SK-N-SH treated with all-trans-retinoic acid at 6 μM for 48 hours (cell line): ENCODE results near the gene TMPRSS11E.

Experiments used
- ATAC-seq: fragments of 200-7000 bp; cut with Tn5 transposase; 3 replicates; pipeline ENCODE4 v1.9.1; 2020; ENCODE audit warnings: mild to moderate bottlenecking, moderate library complexity
- ARNTL ChIP-seq: fragments of 450-650 bp; formaldehyde crosslinking; IDR thresholded peaks from 2 replicates; pipeline ENCODE4 v1.5.0; 2020; ENCODE audit warnings: low read depth, mild to moderate bottlenecking, moderate library complexity, borderline replicate concordance
- CSDC2 ChIP-seq: fragments of 250-450 bp; sonication (Bioruptor Pico); IDR thresholded peaks from 2 replicates; pipeline ENCODE4 v1.5.0; 2020; ENCODE audit warnings: mild to moderate bottlenecking, moderate library complexity
- ESRRG ChIP-seq: fragments of 250-450 bp; sonication (Bioruptor Pico); IDR thresholded peaks from 2 replicates; pipeline ENCODE4 v1.6.1; 2021; ENCODE audit warnings: mild to moderate bottlenecking
- GLIS3 ChIP-seq: fragments of 250-450 bp; sonication (Bioruptor Pico); IDR thresholded peaks from 2 replicates; pipeline ENCODE4 v1.5.0; 2020; ENCODE audit warnings: mild to moderate bottlenecking, moderate library complexity
- ISL1 ChIP-seq: fragments of 250-450 bp; sonication (Bioruptor Pico); IDR thresholded peaks from 2 replicates; pipeline ENCODE4 v2.1.2; 2022; ENCODE audit warnings: mild to moderate bottlenecking, moderate library complexity
- OSR1 ChIP-seq: fragments of 250-450 bp; sonication (Bioruptor Pico); IDR thresholded peaks from 2 replicates; pipeline ENCODE4 v1.8.0; 2022; ENCODE audit warnings: moderate library complexity, mild to moderate bottlenecking, inconsistent platforms
- PATZ1 ChIP-seq: fragments of 250-450 bp; sonication (Bioruptor Pico); IDR thresholded peaks from 2 replicates; pipeline ENCODE4 v1.8.0; 2020; ENCODE audit warnings: mild to moderate bottlenecking, moderate library complexity, borderline replicate concordance
- PPARA ChIP-seq: fragments of 250-450 bp; sonication (Bioruptor Pico); IDR thresholded peaks from 2 replicates; pipeline ENCODE4 v1.5.0; 2020; ENCODE audit warnings: mild to moderate bottlenecking, borderline replicate concordance
- RARB ChIP-seq: fragments of 250-450 bp; sonication (Bioruptor Pico); IDR thresholded peaks from 2 replicates; pipeline ENCODE4 v1.8.0; 2021; ENCODE audit warnings: mild to moderate bottlenecking, moderate library complexity
- TCF4 ChIP-seq: fragments of 250-450 bp; sonication (Bioruptor Pico); IDR thresholded peaks from 2 replicates; pipeline ENCODE4 v1.8.0; 2021; ENCODE audit warnings: mild to moderate bottlenecking, moderate library complexity, borderline replicate concordance
- TOX ChIP-seq: fragments of 250-450 bp; sonication (Bioruptor Pico); IDR thresholded peaks from 2 replicates; pipeline ENCODE4 v1.8.0; 2021; ENCODE audit warnings: mild to moderate bottlenecking, moderate library complexity, borderline replicate concordance
- ZC3H10 ChIP-seq: fragments of 250-450 bp; sonication (Bioruptor Pico); IDR thresholded peaks from 2 replicates; pipeline ENCODE4 v1.5.1; 2021; ENCODE audit warnings: mild to moderate bottlenecking, moderate library complexity
- ZFP3 ChIP-seq: fragments of 250-450 bp; sonication (Bioruptor Pico); IDR thresholded peaks from 2 replicates; pipeline ENCODE4 v1.5.0; 2020; ENCODE audit warnings: mild to moderate bottlenecking, moderate library complexity
- ZFP30 ChIP-seq: fragments of 450-650 bp; formaldehyde crosslinking; IDR thresholded peaks from 2 replicates; pipeline ENCODE4 v1.5.0; 2022; ENCODE audit warnings: mild to moderate bottlenecking, moderate library complexity
- ZNF565 ChIP-seq: fragments of 450-650 bp; formaldehyde crosslinking; conservative IDR thresholded peaks from 2 replicates; pipeline ENCODE4 v1.5.0; 2020; ENCODE audit warnings: low read depth, mild to moderate bottlenecking, moderate library complexity
- ZNF70 ChIP-seq: fragments of 450-650 bp; formaldehyde crosslinking; IDR thresholded peaks from 2 replicates; pipeline ENCODE4 v1.5.0; 2020; ENCODE audit warnings: mild to moderate bottlenecking, moderate library complexity
- ZNF8 ChIP-seq: fragments of 450-650 bp; formaldehyde crosslinking; IDR thresholded peaks from 2 replicates; pipeline ENCODE4 v1.5.0; 2020; ENCODE audit warnings: mild to moderate bottlenecking, moderate library complexity
- TF ChIP-seq, protein P1 (sequence below): fragments of 250-450 bp; sonication (Bioruptor Pico); IDR thresholded peaks from 2 replicates; pipeline ENCODE4 v1.5.0; 2020; ENCODE audit warnings: mild to moderate bottlenecking, moderate library complexity
- TF ChIP-seq, protein P2 (sequence below): fragments of 250-450 bp; sonication (Bioruptor Pico); IDR thresholded peaks from 2 replicates; pipeline ENCODE4 v1.8.0; 2021; ENCODE audit warnings: low read depth, mild to moderate bottlenecking, moderate library complexity, borderline replicate concordance
- TF ChIP-seq, protein P3 (sequence below): fragments of 250-450 bp; sonication (Bioruptor Pico); IDR thresholded peaks from 2 replicates; pipeline ENCODE4 v1.5.1; 2020; ENCODE audit warnings: low read depth, mild to moderate bottlenecking, moderate library complexity

TMPRSS11E gene

DNA sequence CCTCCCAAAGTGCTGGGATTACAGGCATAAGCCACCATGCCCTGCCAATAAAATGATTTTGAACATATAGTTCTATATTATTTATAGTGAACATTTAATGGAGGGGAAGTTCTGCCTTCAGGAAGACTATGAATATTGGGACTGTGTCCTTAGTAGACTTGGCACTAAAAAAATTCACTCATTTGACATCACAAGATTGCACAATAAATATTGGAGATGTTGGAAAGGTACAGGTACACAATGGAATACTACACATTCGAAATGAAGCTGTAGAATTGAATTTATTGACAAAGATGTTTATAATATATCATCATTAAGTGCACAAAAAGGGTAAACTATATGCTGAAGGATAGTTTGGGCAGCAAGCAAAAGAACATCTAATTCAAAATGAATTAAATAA is 13.0 kb upstream of the TMPRSS11E start (continued):
- TF ChIP-seq PATZ1 (CRISPR knock-in tag) = no peak

GRCh38 chr4:68434836-68435235 is 12.4 kb upstream of the TMPRSS11E start:
- TF ChIP-seq ZC3H10 (CRISPR knock-in tag) = no peak
- TF ChIP-seq RARB (CRISPR knock-in tag) = no peak
- no peak for TF ChIP-seq ZFP3 (CRISPR knock-in tag)
- TF ChIP-seq, protein P1, sequence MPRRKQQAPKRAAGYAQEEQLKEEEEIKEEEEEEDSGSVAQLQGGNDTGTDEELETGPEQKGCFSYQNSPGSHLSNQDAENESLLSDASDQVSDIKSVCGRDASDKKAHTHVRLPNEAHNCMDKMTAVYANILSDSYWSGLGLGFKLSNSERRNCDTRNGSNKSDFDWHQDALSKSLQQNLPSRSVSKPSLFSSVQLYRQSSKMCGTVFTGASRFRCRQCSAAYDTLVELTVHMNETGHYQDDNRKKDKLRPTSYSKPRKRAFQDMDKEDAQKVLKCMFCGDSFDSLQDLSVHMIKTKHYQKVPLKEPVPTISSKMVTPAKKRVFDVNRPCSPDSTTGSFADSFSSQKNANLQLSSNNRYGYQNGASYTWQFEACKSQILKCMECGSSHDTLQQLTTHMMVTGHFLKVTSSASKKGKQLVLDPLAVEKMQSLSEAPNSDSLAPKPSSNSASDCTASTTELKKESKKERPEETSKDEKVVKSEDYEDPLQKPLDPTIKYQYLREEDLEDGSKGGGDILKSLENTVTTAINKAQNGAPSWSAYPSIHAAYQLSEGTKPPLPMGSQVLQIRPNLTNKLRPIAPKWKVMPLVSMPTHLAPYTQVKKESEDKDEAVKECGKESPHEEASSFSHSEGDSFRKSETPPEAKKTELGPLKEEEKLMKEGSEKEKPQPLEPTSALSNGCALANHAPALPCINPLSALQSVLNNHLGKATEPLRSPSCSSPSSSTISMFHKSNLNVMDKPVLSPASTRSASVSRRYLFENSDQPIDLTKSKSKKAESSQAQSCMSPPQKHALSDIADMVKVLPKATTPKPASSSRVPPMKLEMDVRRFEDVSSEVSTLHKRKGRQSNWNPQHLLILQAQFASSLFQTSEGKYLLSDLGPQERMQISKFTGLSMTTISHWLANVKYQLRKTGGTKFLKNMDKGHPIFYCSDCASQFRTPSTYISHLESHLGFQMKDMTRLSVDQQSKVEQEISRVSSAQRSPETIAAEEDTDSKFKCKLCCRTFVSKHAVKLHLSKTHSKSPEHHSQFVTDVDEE = no peak
- no peak for TF ChIP-seq ZNF8 (CRISPR knock-in tag)
- no peak for TF ChIP-seq PPARA
- TF ChIP-seq TCF4 (CRISPR knock-in tag) = no peak
- no peak for TF ChIP-seq TOX
- no peak for TF ChIP-seq GLIS3 (CRISPR knock-in tag)
- no peak for TF ChIP-seq OSR1 (CRISPR knock-in tag)
- TF ChIP-seq, protein P2, sequence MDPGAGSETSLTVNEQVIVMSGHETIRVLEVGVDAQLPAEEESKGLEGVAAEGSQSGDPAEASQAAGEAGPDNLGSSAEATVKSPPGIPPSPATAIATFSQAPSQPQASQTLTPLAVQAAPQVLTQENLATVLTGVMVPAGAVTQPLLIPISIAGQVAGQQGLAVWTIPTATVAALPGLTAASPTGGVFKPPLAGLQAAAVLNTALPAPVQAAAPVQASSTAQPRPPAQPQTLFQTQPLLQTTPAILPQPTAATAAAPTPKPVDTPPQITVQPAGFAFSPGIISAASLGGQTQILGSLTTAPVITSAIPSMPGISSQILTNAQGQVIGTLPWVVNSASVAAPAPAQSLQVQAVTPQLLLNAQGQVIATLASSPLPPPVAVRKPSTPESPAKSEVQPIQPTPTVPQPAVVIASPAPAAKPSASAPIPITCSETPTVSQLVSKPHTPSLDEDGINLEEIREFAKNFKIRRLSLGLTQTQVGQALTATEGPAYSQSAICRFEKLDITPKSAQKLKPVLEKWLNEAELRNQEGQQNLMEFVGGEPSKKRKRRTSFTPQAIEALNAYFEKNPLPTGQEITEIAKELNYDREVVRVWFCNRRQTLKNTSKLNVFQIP (CRISPR knock-in tag) = no peak
- TF ChIP-seq PATZ1 (CRISPR knock-in tag) = no peak
- no peak for TF ChIP-seq ISL1 (CRISPR knock-in tag)
- TF ChIP-seq ZNF70 (CRISPR knock-in tag) = no peak
- no peak for TF ChIP-seq CSDC2
- TF ChIP-seq, protein P3, sequence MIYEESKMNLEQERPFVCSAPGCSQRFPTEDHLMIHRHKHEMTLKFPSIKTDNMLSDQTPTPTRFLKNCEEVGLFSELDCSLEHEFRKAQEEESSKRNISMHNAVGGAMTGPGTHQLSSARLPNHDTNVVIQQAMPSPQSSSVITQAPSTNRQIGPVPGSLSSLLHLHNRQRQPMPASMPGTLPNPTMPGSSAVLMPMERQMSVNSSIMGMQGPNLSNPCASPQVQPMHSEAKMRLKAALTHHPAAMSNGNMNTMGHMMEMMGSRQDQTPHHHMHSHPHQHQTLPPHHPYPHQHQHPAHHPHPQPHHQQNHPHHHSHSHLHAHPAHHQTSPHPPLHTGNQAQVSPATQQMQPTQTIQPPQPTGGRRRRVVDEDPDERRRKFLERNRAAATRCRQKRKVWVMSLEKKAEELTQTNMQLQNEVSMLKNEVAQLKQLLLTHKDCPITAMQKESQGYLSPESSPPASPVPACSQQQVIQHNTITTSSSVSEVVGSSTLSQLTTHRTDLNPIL (CRISPR knock-in tag) = no peak
- no peak for TF ChIP-seq ARNTL (CRISPR knock-in tag)
- no peak for TF ChIP-seq ZNF565
- no peak for TF ChIP-seq ZFP30 (CRISPR knock-in tag)
- no peak for ATAC-seq

DNA sequence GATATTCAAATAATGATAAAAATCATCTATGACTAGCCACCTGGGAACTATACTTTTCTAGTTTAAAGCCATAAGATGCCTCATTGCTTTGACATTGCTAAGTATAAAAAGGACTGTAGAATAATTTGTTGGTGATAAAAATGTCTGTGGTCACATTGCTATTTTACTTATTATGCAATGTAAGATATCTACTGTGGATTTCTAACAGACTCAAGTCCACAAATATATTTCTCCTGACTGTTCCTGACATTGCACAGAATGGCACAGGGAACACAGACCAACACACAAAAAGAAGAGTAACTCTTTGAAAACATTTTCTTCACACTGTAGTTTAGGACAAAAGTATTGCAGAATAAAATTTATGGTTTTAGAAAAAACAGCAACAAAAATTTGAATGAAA is 2.2 kb upstream of the TMPRSS11E start:
- no peak for ATAC-seq
- TF ChIP-seq, protein P3 (CRISPR knock-in tag) = no peak
- TF ChIP-seq ZFP3 (CRISPR knock-in tag) (no peak), TCF4 (CRISPR knock-in tag) (no peak), ZNF565 (no peak), CSDC2 (no peak), ZNF70 (CRISPR knock-in tag) (no peak), ARNTL (CRISPR knock-in tag) (no peak), ESRRG (no peak)
- TF ChIP-seq, all 23 proteins: peak for 0
